Ishikawa (cell line): Measurements from ENCODE around the gene METTL3.
A peak's percentile ranks its signal among the peaks of the same experiment; 100 is the strongest.

ENCODE experiments used
- CEBPB ChIP-seq: IDR thresholded peaks from 2 replicates; pipeline ENCODE4 v1.6.1; 2012
- CREB1 ChIP-seq: IDR thresholded peaks from 2 replicates; pipeline ENCODE4 v1.6.1; 2012; ENCODE audit warnings: low read depth
- EGR1 ChIP-seq: IDR thresholded peaks from 2 replicates; pipeline ENCODE4 v1.6.1; 2012
- EP300 ChIP-seq: IDR thresholded peaks from 2 replicates; pipeline ENCODE4 v1.6.1; 2012; ENCODE audit warnings: borderline replicate concordance
- FOXM1 ChIP-seq: IDR thresholded peaks from 2 replicates; pipeline ENCODE4 v1.6.1; 2012; ENCODE audit warnings: low read depth, borderline replicate concordance
- MAX ChIP-seq: IDR thresholded peaks from 2 replicates; pipeline ENCODE4 v1.6.1; 2012
- NFIC ChIP-seq: IDR thresholded peaks from 2 replicates; pipeline ENCODE4 v1.6.1; 2012
- RAD21 ChIP-seq: IDR thresholded peaks from 2 replicates; pipeline ENCODE4 v1.6.1; 2012; ENCODE audit warnings: low read depth
- REST ChIP-seq: IDR thresholded peaks from 2 replicates; pipeline ENCODE4 v1.6.1; 2012; ENCODE audit warnings: low read depth, mild to moderate bottlenecking
- TAF1 ChIP-seq: IDR thresholded peaks from 2 replicates; pipeline ENCODE4 v1.6.1; 2012; ENCODE audit warnings: low read depth, mild to moderate bottlenecking
- TCF12 ChIP-seq: IDR thresholded peaks from 2 replicates; pipeline ENCODE4 v1.6.1; 2012; ENCODE audit warnings: low read depth
- TEAD4 ChIP-seq: IDR thresholded peaks from 2 replicates; pipeline ENCODE4 v1.6.1; 2012
- USF1 ChIP-seq: IDR thresholded peaks from 2 replicates; pipeline ENCODE4 v1.6.1; 2012
- YY1 ChIP-seq: IDR thresholded peaks from 2 replicates; pipeline ENCODE4 v1.6.1; 2012; ENCODE audit warnings: low read depth
- ZBTB7A ChIP-seq: IDR thresholded peaks from 2 replicates; pipeline ENCODE4 v1.6.1; 2012; ENCODE audit warnings: low read depth

The METTL3 gene

GRCh38 chr14:21526672-21527317 is 15.7 kb upstream of the METTL3 start:
- no peak for TF ChIP-seq USF1
- 0 out of 2 replicates have a peak, but pooled peaks have one; percentile 10 for TF ChIP-seq ZBTB7A
- no peak for TF ChIP-seq TEAD4
- TF ChIP-seq CEBPB, result no peak
- TF ChIP-seq NFIC, result no peak

- TF ChIP-seq ZBTB7A (peak; percentile 54; the same call in 1 of the 2 replicates), RAD21 (no peak), EP300 (0 out of 2 replicates have a peak, but pooled peaks have one; percentile 23), CREB1 (no peak), YY1 (peak; percentile 34; the same call in 1 of the 2 replicates), REST (no peak), NFIC (0 out of 2 replicates have a peak, but pooled peaks have one; percentile 23), MAX (peak; percentile 33; the same call in 1 of the 2 replicates), CEBPB (no peak), TCF12 (0 out of 2 replicates have a peak, but pooled peaks have one; percentile 18), EGR1 (peak; percentile 93), TEAD4 (no peak), TAF1 (no peak; the same call in none of the 2 replicates), USF1 (no peak), FOXM1 (no peak)
Observed at GRCh38 chr14:21525962-21526671, 15.0 kb upstream of the METTL3 start, which contains the start of gene SALL2. Gene SALL2 (minus strand): TSS chr14:21526346. CDS start chr14:21526127, 219 bp downstream.

GRCh38 chr14:21525571-21525961 is 14.4 kb upstream of the METTL3 start:
- TF ChIP-seq USF1 (no peak), TAF1 (no peak), RAD21 (no peak), EGR1 (no peak), FOXM1 (no peak), TEAD4 (no peak), CREB1 (no peak), TCF12 (no peak), CEBPB (no peak), REST (no peak), MAX (no peak)

- TF ChIP-seq MAX, result no peak
- no peak for TF ChIP-seq REST
- TF ChIP-seq TCF12, result no peak
Observed at GRCh38 chr14:21524575-21525490, 13.7 kb upstream of the METTL3 start.
